Measurements from ENCODE around the gene KCNMA1. TPM values are rescaled to one million over a fixed set of nuclear protein-coding genes. Genes with fewer than 3 reads are reported as not detected.

KCNMA1 gene
- total RNA-seq, 4 donors from 2014 or later = 68.4 to 170 (median 119) TPM

DNA sequence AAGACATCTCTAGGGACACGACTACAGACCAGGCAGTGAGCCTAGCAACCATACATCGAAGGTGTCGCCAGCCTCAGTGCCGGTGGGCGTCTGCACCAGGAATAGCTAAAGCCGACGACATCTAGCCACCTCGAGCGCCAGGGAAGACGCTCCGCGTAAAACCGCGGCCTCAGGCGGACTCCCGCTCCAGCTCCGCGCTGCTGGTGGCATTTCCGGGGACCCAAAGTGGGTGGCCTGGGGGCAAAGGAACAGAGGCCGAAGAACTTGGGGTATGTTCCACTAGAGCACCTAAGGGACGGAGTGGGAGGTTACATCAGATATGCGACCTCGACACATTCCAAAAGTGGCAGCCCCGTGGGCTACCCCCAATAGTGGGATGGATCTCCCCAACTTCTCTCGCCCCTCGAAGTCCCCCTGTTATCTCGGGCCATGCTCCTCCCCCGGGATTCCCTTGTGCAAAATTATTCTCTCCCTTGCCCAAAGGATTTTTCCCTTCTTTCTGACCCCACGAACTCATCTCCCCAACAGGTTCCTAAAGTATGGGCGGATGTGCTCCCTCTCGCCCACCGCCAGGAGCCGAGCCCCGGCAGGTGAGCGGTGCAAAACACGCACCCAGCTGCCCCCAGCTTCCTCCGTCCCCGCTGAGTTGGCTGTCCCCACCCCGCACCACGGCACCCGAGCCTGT, 1.2 kb downstream of the KCNMA1 start:
- in situ Hi-C loops (cut with MboI; ENCODE audit: low pct_ligation_motif_present in 1 of 4, low pct_unique_long_range_greater_than_20kb in 1 of 4, low sequenced_read_pairs in 3 of 4) = loop anchor here in 1 of 4 donors (25.0 kb wide), 1 partner anchor 224 kb away; no protein-coding TSS in a partner anchor
- Histone ChIP-seq H3K4me3 (peak overlapping the region; percentile 49 to 70 (median 57)), H3K27me3 (peaks cover 65% of the 10 kb centered on the region), H3K36me3 (no peaks in the 10 kb centered on the region), H3K27ac (peak overlapping the region; percentile 55 to 89 (median 80)), H3K9me3 (no peaks in the 10 kb centered on the region), H3K4me1 (peaks cover under 1 to 11% (median 7%) of the 10 kb centered on the region in 4 donors)
- TF ChIP-seq EP300 (IDR thresholded peaks at IDR 0.05; ENCODE audit: low read depth) = no peak
- TF ChIP-seq POLR2AphosphoS5 (IDR thresholded peaks at IDR 0.05) = no peak
- TF ChIP-seq POLR2A (IDR thresholded peaks at IDR 0.05) = no peak
- TF ChIP-seq, protein P1, sequence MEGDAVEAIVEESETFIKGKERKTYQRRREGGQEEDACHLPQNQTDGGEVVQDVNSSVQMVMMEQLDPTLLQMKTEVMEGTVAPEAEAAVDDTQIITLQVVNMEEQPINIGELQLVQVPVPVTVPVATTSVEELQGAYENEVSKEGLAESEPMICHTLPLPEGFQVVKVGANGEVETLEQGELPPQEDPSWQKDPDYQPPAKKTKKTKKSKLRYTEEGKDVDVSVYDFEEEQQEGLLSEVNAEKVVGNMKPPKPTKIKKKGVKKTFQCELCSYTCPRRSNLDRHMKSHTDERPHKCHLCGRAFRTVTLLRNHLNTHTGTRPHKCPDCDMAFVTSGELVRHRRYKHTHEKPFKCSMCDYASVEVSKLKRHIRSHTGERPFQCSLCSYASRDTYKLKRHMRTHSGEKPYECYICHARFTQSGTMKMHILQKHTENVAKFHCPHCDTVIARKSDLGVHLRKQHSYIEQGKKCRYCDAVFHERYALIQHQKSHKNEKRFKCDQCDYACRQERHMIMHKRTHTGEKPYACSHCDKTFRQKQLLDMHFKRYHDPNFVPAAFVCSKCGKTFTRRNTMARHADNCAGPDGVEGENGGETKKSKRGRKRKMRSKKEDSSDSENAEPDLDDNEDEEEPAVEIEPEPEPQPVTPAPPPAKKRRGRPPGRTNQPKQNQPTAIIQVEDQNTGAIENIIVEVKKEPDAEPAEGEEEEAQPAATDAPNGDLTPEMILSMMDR (IDR thresholded peaks at IDR 0.05) = peak in 2 of 5 experiments; percentile 7 to 29
- no peak for DNase-seq
- WGBS, 2 donors (ENCODE audit: low coverage in 1 of 2) = 10% methylated on average over 41 of the region's 41 CpGs; no CpG with 5 or more reads in 1 of the 2 donors
- intact Hi-C loops (cut with DNase I; ENCODE audit: low total_unique reads) = loop anchor here (10.0 kb wide), 1 partner anchor 112 kb away; no protein-coding TSS in a partner anchor

- no peak for DNase-seq
- in situ Hi-C loops (cut with MboI; ENCODE audit: low pct_ligation_motif_present in 1 of 4, low pct_unique_long_range_greater_than_20kb in 1 of 4, low sequenced_read_pairs in 3 of 4) = loop anchor here in 1 of 4 donors (25.0 kb wide), 1 partner anchor 223 kb away; no protein-coding TSS in a partner anchor
- no peaks in the 10 kb centered on the region for H3K36me3 ChIP-seq
- H3K9me3 ChIP-seq = no peaks in the 10 kb centered on the region
- peaks cover 0 to 12% (median 5%) of the 10 kb centered on the region in 4 donors for H3K4me1 ChIP-seq
- peak overlapping the region; percentile 49 to 70 (median 57) for H3K4me3 ChIP-seq
- peak overlapping the region; percentile 55 to 89 (median 80) for H3K27ac ChIP-seq
- intact Hi-C loops (cut with DNase I; ENCODE audit: low total_unique reads) = loop anchor here (10.0 kb wide), 1 partner anchor 111 kb away; no protein-coding TSS in a partner anchor
- peaks cover 57% of the 10 kb centered on the region for H3K27me3 ChIP-seq
- TF ChIP-seq EP300 (IDR thresholded peaks at IDR 0.05; ENCODE audit: low read depth) = no peak
- TF ChIP-seq, protein P1 (IDR thresholded peaks at IDR 0.05) = no peak
- no peak for TF ChIP-seq POLR2AphosphoS5 (IDR thresholded peaks at IDR 0.05)
- no peak for TF ChIP-seq POLR2A (IDR thresholded peaks at IDR 0.05)
- WGBS, 2 donors (ENCODE audit: low coverage in 1 of 2) = 40 to 52% methylated on average over 12 to 13 of the region's 13 CpGs
Measured at GRCh38 chr10:77635402-77636227, 2.0 kb downstream of the KCNMA1 start.

DNA sequence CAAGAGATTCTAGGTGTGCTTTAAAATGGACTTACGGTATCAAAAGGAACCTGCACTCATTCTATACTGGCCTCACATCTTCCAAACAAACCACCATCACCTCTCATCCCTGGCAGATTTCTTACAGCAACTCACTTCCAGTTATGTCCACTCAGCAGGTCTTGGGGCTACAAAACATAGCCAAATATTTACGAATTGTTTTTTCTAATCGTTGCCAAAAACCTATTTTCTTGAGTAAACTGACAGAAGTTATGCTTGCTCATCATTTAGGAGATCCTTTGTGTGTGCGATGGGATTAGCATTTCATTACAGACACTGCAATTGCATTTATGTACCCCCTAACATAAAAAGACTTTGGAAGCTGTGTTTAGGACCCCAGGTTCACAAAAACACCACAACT, 2.7 kb downstream of the KCNMA1 start:
- in situ Hi-C loops (cut with MboI; ENCODE audit: low pct_ligation_motif_present in 1 of 4, low pct_unique_long_range_greater_than_20kb in 1 of 4, low sequenced_read_pairs in 3 of 4) = loop anchor here in 1 of 4 donors (25.0 kb wide), 1 partner anchor 223 kb away; no protein-coding TSS in a partner anchor
- H3K4me1 ChIP-seq = peaks cover 3 to 19% (median 8%) of the 10 kb centered on the region in 4 donors
- peak overlapping the region in 3 of 4 donors; percentile 49 to 70 (median 54) for H3K4me3 ChIP-seq

More for the DNA sequence above, 2.7 kb downstream of the KCNMA1 start:
- no peak for TF ChIP-seq EP300 (IDR thresholded peaks at IDR 0.05; ENCODE audit: low read depth)
- no peak for TF ChIP-seq POLR2AphosphoS5 (IDR thresholded peaks at IDR 0.05)
- no peak for TF ChIP-seq POLR2A (IDR thresholded peaks at IDR 0.05)
- TF ChIP-seq, protein P1 (IDR thresholded peaks at IDR 0.05) = no peak
- DNase-seq = no peak
- H3K36me3 ChIP-seq = no peaks in the 10 kb centered on the region
- H3K27ac ChIP-seq = peak overlapping the region; percentile 55 to 89 (median 80)
- intact Hi-C loops (cut with DNase I; ENCODE audit: low total_unique reads) = loop anchor here (10.0 kb wide), 1 partner anchor 110 kb away; no protein-coding TSS in a partner anchor
- WGBS, 2 donors (ENCODE audit: low coverage in 1 of 2) = 68 to 80% methylated on average over 3 to 4 of the region's 4 CpGs
- peaks cover 50% of the 10 kb centered on the region for H3K27me3 ChIP-seq
- H3K9me3 ChIP-seq = no peaks in the 10 kb centered on the region
